Epithelial cell of prostate (primary cell): Measurements from ENCODE around the gene AATF.

Source experiments
- DNase-seq: peaks from one replicate; pipeline ENCODE4 v3.0.0-alpha.2; 2011; ENCODE audit warnings: low read depth, low spot score
- H3K27ac ChIP-seq: fragments of 450-650 bp; 2 replicates; pipeline ENCODE4 v1.5.1; 2017; ENCODE audit warnings: mild to moderate bottlenecking

AATF gene

GRCh38 chr17:37037590-37038155, 88.9 kb downstream of the AATF start:
- DNase-seq = no peak
- H3K27ac ChIP-seq = no peak overlapping the region

- no peak for DNase-seq
- H3K27ac ChIP-seq = no peak overlapping the region
Measured at GRCh38 chr17:37039269-37039668, 90.5 kb downstream of the AATF start.

GRCh38 chr17:37041932-37042331, 93.2 kb downstream of the AATF start:
- DNase-seq = no peak
- H3K27ac ChIP-seq = no peak overlapping the region

- no peak overlapping the region for H3K27ac ChIP-seq
- DNase-seq = no peak
Measured at GRCh38 chr17:37043201-37043600, 94.4 kb downstream of the AATF start.

- DNase-seq = no peak
- no peak overlapping the region for H3K27ac ChIP-seq
Measured at GRCh38 chr17:37045351-37045922, 96.7 kb downstream of the AATF start.

- DNase-seq = peak; percentile 12
- H3K27ac ChIP-seq = no peak overlapping the region
Measured at GRCh38 chr17:37047631-37048104, 98.9 kb downstream of the AATF start.

GRCh38 chr17:37048811-37049210, 100.1 kb downstream of the AATF start:
- DNase-seq = no peak
- H3K27ac ChIP-seq = no peak overlapping the region

- DNase-seq = no peak
- H3K27ac ChIP-seq = no peak overlapping the region
Measured at GRCh38 chr17:37050920-37051319, 102.2 kb downstream of the AATF start.

- DNase-seq = no peak
- H3K27ac ChIP-seq = no peak overlapping the region
Measured at GRCh38 chr17:37051381-37051780, 102.6 kb downstream of the AATF start.

- no peak overlapping the region for H3K27ac ChIP-seq
- DNase-seq = no peak
Measured at GRCh38 chr17:37051833-37052232, 103.1 kb downstream of the AATF start.

- no peak for DNase-seq
- H3K27ac ChIP-seq = no peak overlapping the region
Measured at GRCh38 chr17:37052450-37052849, 103.7 kb downstream of the AATF start.

GRCh38 chr17:37054894-37055293, 106.1 kb downstream of the AATF start:
- DNase-seq = no peak
- H3K27ac ChIP-seq = no peak overlapping the region

- no peak for DNase-seq
- no peak overlapping the region for H3K27ac ChIP-seq
Measured at GRCh38 chr17:37056622-37057021, 107.9 kb downstream of the AATF start.

GRCh38 chr17:37059493-37059892, 110.7 kb downstream of the AATF start:
- no peak for DNase-seq
- no peak overlapping the region for H3K27ac ChIP-seq

- no peak overlapping the region for H3K27ac ChIP-seq
- no peak for DNase-seq
Measured at GRCh38 chr17:37060094-37060493, 111.3 kb downstream of the AATF start.

- no peak overlapping the region for H3K27ac ChIP-seq
- no peak for DNase-seq
Measured at GRCh38 chr17:37060928-37061327, 112.2 kb downstream of the AATF start.

GRCh38 chr17:37062021-37062420, 113.3 kb downstream of the AATF start:
- DNase-seq = no peak
- H3K27ac ChIP-seq = no peak overlapping the region

GRCh38 chr17:37064206-37064605, 115.5 kb downstream of the AATF start:
- H3K27ac ChIP-seq = no peak overlapping the region
- DNase-seq = no peak

GRCh38 chr17:37064956-37065355, 116.2 kb downstream of the AATF start:
- no peak for DNase-seq

GRCh38 chr17:37065486-37066321, 117.0 kb downstream of the AATF start:
- DNase-seq = no peak
- H3K27ac ChIP-seq = no peak overlapping the region

More at GRCh38 chr17:37064956-37065355, 116.2 kb downstream of the AATF start:
- no peak overlapping the region for H3K27ac ChIP-seq
